ENCODE results near the gene BCLAF1.
A peak's percentile ranks its signal among the peaks of the same experiment; 100 is the strongest.

Gene BCLAF1, protein sequence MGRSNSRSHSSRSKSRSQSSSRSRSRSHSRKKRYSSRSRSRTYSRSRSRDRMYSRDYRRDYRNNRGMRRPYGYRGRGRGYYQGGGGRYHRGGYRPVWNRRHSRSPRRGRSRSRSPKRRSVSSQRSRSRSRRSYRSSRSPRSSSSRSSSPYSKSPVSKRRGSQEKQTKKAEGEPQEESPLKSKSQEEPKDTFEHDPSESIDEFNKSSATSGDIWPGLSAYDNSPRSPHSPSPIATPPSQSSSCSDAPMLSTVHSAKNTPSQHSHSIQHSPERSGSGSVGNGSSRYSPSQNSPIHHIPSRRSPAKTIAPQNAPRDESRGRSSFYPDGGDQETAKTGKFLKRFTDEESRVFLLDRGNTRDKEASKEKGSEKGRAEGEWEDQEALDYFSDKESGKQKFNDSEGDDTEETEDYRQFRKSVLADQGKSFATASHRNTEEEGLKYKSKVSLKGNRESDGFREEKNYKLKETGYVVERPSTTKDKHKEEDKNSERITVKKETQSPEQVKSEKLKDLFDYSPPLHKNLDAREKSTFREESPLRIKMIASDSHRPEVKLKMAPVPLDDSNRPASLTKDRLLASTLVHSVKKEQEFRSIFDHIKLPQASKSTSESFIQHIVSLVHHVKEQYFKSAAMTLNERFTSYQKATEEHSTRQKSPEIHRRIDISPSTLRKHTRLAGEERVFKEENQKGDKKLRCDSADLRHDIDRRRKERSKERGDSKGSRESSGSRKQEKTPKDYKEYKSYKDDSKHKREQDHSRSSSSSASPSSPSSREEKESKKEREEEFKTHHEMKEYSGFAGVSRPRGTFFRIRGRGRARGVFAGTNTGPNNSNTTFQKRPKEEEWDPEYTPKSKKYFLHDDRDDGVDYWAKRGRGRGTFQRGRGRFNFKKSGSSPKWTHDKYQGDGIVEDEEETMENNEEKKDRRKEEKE

GRCh38 chr6:136289579-136290409 lies at the start of gene BCLAF1:
Gene BCLAF1 (minus strand): TSS chr6:136289846. CDS start chr6:136279866, 9,980 bp downstream.
- peak; percentile 96 to 97 for DNase-seq

GRCh38 chr6:136338486-136338885 lies 48.8 kb upstream of the BCLAF1 start:
- DNase-seq: no peak

GRCh38 chr6:136337606-136338005 lies 48.0 kb upstream of the BCLAF1 start:
- no peak for DNase-seq

DNA sequence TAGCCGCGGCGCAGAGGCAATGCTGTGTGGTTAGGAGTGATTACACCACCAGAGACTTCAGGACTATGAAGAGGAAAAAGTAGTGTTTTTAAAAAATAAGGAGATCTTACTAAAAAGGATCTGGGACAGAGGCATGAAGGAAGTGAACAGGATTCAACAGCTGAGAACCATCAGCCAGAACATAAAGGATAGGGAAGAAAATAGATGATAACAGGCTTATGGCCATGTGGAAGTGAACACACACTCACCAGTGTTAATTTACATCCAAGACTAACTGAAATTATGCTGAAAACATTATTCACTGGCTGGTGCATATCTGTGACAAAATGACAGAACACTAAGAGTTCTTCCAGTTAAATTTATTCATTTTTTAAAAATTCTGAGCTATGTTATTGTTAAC lies 47.5 kb upstream of the BCLAF1 start:
- no peak for DNase-seq

DNA sequence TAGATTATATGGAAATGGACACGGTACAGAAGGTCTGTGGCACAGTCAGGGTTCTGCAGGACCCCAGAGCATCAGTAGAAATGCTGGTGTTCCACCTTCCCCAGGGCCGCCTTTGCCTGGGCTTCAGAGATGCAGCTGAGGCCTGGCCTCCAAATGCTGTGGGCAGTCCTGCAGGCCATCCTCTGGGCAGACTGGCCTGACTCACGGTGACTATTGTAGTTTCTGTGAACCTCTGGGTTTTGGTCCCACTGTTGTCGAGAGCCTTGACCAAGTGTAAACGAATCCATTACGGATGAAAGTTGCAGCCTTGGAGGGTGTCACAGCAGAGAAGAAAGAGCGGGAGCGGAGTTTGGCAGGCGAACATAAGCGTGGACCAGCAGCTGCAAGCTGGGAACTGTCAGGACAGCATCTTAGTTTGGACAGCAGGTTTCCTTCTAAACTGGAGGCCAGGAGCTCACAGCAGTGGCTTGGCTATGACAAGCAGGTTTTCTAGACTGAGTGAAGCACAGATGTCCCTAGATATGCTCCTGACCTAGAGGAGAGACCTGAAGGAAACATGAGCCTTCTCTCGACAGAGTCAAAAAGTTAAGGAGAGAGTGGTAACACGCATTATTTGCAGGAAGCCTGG lies 46.2 kb upstream of the BCLAF1 start:
- DNase-seq: no peak

DNA sequence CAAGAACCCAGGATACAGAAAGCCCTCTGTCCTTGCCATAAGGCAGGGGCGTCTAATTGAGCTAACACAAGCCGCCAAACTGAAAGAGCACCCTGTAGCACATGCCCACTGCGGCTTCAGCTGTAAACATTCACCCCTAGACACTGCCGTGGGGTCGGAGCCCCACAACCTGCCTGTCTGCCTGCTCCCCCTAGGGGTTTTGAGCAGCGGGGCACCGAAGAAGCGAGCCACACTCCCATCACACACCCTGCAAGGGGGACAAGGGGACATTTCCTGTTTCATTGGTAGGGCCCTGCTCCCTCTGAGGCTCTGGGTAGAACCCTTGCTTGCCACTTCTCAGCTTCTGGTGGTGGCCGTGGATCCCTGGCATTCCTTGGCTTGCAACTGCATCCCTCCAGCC lies 45.2 kb upstream of the BCLAF1 start:
- no peak for DNase-seq

GRCh38 chr6:136334465-136334846 lies 44.8 kb upstream of the BCLAF1 start:
- no peak for DNase-seq

DNA sequence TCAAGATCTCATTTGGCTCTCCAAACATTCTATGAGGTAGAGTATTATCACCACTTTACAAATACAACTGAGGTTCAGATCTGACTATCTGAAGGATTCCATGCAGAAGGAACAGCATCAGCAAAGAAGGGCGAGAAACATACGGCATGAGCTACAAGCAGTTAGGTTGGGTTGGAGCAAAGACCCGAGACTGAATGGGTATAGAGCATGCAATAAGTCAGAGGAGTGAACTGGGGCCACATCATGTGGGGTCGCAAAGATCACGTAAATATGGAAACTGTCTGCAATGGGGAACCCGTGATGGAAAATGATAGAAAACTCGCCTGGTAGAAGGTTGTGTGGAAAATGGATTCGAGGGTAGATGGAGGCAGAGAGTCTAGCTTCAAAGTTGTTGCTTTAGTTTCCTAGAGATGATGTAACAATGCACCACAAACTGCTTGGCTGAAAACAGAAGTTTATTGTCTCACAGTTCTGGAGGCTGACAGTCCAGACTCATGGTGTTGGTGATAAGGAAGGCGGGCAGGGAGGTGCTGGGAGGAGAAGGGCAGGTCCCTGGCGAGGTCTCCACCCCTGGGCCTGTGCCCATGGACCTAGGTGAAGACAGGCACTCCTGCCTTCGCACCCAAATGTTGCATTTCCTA lies 44.3 kb upstream of the BCLAF1 start:
- no peak for DNase-seq

DNA sequence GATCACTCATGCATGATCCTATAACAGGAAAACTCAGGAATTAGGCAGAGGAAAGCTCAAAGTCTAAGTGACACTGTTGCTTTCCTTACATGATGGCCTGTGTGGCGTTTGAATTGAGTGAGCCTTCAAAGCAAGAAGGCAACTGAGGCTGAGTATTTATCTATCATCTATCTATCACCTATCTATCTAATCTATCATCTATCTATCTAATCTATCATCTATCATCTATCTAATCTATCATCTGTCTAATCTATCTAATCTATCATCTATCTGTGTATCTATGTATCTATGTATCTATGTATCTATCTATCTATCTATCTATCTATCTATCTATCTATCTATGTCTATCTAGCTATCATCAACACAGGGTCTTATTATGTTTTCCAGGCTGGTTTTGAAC lies 41.8 kb upstream of the BCLAF1 start:
- no peak for DNase-seq

DNA sequence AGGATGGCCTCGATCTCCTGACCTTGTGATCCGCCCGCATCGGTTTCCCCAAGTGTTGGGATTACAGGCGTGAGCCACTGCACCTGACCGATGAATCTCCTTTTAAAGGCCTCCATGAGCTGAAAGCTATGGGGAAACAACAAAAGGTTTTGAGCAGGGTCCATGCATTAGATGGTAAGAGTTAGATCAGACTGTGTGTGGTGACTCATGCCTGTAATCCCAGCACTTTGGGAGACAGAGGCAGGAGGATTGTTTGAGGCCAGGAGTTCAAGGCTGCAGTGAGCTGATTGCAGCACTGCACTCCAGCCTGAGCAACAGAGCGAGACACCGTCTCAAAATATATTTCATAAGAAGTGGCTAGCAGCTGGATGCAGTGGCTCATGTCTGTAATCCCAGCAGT lies 41.0 kb upstream of the BCLAF1 start:
- DNase-seq: no peak

DNA sequence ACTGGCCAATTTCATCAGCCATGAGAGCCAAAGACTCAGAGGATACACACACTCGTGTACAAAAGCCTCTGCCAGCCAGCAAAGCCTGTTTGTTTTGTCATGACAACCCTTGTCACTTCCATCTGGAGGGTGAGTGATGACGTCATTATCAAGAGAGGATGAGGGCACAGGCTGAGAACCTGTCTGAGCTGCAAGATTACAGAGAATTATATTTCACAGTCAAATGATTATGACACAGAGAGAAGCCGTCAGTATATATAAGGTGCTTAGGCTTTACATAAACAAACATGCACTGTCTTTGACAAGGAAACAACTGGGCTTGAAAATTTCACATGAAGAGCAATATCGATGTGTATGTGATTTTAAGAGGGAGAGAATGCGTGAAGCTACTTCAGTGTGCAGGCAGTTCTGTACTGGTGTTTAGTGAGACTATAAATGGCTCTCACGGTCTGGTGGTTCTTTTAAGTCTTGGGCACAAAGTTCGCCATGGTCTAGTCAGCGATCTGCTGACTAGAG lies 36.5 kb upstream of the BCLAF1 start:
- DNase-seq: peak; percentile 90 to 91

DNA sequence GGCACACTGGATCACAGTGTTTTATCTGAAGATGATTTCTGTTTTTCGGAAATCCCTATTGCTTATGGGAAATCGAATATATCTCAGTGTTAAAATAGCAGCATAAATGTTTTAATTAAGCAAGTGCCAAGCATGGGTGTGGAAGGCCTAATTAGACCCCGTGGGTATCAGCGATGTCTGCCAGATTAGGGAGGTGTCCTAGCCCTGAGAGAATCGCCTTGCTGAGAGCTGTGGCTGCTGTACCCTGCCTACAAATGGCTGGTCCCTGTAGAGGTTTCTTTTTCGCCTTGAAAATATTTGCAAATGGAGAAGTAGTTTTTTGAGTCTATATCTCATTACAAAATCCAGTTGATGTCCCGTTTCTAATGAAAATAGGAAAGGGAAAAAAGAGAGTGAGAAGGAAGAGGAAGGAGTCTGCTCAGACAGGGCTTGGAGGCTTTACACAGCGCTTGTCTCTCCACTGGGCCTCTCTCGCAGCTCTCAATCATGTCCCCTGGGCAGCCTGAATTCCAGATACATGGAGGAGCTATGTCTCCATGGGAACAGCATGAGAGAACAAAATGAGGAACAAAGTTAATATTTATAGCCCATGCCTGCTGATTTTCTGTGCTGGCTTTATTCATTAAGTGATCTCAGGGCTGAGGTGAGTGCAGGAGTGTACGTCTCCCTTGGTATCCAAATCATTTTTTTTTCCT lies 35.2 kb upstream of the BCLAF1 start:
- DNase-seq: peak; percentile 26 to 37

- no peak for DNase-seq
Measured at GRCh38 chr6:136323431-136324112, 33.9 kb upstream of the BCLAF1 start.

- no peak for DNase-seq
Measured at GRCh38 chr6:136319732-136320131, 30.1 kb upstream of the BCLAF1 start.

DNA sequence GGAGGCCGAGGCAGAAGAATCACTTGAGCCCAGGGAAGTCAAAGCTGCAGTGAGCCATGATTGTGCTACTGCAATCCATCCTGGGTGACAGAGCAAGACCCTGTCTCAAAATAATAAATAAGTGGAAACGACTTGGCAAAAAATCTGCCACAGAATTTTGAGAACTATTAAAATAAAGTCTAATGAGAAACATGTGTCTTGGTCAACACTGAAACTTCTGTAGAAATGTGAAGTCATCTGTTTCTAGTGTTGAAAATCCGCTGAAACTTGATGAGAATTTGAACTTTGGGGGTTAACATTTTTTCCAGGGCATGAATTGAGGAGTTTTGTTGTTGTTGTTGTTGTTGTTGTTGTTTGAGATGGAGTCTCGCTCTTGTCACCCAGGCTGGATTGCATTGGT lies 29.0 kb upstream of the BCLAF1 start:
- DNase-seq: no peak

DNA sequence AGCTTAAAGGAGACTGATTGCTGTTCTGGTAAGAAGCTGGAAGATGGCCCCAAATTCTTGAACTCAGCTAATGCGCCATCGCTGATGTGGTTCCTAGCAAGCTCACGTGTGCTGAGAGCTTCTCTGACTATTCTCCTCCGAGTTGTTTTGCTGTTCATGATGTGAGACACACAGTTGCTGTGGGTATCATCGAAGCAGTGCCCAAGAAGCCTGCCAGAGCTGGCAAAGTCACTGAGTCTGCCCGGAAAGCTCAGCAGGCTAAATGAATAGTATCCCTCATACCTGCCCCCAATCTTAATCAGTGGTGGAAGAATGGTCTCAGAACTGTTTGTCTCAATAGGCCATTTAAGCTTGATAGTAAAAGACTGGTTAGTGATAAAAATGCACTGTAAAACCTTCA lies 28.3 kb upstream of the BCLAF1 start:
- no peak for DNase-seq

DNA sequence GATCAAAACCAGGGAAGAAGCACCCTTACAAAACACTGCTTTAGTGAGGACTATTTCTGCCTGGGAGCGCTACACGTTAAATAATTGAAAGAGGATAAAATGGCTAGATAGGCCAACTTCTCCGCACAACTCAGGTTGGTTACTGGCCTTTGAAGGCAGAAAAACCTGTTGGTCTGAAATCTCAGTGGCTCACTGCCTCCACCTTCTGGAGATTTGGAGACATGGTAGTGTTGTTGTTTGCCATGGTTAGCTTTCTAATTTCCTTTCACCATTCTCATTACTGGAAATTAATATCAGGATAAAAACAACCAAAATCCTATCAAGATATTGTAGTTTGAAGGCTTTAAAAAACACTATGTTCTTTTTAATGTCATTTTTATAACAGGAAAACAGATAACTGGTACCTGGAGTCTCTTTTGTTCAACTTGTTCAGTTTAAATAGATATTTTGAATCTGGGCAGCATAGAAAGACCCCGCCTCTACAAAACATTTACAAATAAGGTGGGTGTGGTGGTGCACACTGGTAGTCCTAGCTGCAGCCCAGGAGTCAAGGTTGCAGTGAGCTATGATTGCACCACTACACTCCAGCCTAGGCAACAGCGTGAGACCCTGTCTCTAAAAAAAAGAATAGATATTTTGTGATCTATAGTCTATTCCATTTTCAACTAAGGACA lies 27.5 kb upstream of the BCLAF1 start:
- peak; percentile 62 to 67 for DNase-seq

GRCh38 chr6:136315594-136315993 lies 25.9 kb upstream of the BCLAF1 start:
- DNase-seq: no peak

- DNase-seq: no peak
Measured at GRCh38 chr6:136312975-136313374, 23.3 kb upstream of the BCLAF1 start.

DNA sequence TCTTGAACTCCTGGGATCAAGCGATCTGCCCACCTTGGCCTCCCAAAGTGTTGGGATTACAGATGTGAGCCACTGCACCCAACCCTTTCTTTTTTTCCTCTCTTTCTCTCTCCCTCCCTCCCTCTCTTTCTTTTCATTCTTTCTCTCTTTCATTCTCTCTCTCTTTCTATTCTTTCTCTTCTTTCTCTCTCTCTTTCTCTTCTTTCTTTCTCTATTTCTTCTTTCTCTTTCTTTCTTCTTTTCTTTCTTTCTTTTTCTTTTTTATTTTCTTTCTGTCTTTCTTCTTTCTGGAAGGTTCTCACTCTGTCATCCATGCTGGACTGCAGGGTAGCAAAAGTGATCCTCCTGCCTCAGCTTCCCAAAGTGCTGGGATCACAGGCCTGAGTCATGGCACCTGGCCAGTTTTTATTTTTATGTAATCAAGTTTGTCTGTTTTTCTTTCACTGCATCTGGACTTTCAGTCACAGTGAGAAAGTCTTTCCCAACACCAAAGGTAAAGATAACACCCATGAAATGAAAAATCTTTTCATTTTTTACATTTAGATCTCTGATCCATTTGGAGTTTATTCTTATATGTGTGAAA lies 20.2 kb upstream of the BCLAF1 start:
- no peak for DNase-seq
